ENCODE measurements around the gene GASK1B. TPM values are rescaled to one million over a fixed set of nuclear protein-coding genes. Genes with fewer than 3 reads are reported as not detected.

GASK1B gene
- total RNA-seq, 2 experiments from 2014 or later, result 0.25 to 5.1 TPM

- Histone ChIP-seq H4K20me1 (ENCODE audit: insufficient read depth, low read length) (no peaks in the 10 kb centered on the region), H3K4me1 (ENCODE audit: insufficient read depth, low read length, poor library complexity, severe bottlenecking) (no peaks in the 10 kb centered on the region), H3K4me2 (ENCODE audit: low read length) (no peak overlapping the region), H3K9me2 (ENCODE audit: insufficient read depth, low read length) (no peaks in the 10 kb centered on the region), H3K79me2 (ENCODE audit: insufficient read depth, low read depth, low read length) (no peaks in the 10 kb centered on the region), H3K36me3 (ENCODE audit: insufficient read depth, low read length) (no peaks in the 10 kb centered on the region), H2AFZ (ENCODE audit: low read length) (no peak overlapping the region), H3K4me3 (ENCODE audit: low read depth, low read length, poor library complexity, severe bottlenecking) (no peak overlapping the region), H3K27ac (ENCODE audit: low read depth, low read length, poor library complexity, severe bottlenecking) (no peak overlapping the region), H3K9me3 (ENCODE audit: low read length) (no peaks in the 10 kb centered on the region)
- no peak for DNase-seq (ENCODE audit: low spot score)
- ChIA-PET CTCF (ENCODE audit: unreplicated experiment) (no interaction called here), POLR2A (interaction anchor here (0.9 kb wide), 1 partner anchor 27 kb away, joined by 5 read pairs; no protein-coding TSS in a partner anchor)
- TF ChIP-seq, protein P1, sequence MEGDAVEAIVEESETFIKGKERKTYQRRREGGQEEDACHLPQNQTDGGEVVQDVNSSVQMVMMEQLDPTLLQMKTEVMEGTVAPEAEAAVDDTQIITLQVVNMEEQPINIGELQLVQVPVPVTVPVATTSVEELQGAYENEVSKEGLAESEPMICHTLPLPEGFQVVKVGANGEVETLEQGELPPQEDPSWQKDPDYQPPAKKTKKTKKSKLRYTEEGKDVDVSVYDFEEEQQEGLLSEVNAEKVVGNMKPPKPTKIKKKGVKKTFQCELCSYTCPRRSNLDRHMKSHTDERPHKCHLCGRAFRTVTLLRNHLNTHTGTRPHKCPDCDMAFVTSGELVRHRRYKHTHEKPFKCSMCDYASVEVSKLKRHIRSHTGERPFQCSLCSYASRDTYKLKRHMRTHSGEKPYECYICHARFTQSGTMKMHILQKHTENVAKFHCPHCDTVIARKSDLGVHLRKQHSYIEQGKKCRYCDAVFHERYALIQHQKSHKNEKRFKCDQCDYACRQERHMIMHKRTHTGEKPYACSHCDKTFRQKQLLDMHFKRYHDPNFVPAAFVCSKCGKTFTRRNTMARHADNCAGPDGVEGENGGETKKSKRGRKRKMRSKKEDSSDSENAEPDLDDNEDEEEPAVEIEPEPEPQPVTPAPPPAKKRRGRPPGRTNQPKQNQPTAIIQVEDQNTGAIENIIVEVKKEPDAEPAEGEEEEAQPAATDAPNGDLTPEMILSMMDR (conservative IDR thresholded peaks at IDR 0.05; ENCODE audit: low read length), result no peak
- no peak for TF ChIP-seq EZH2phosphoT487 (IDR thresholded peaks at IDR 0.05; ENCODE audit: borderline replicate concordance, low read depth, low read length)
- intact Hi-C loops (cut with micrococcal nuclease; ENCODE audit: unreplicated experiment), result no loop called here
- BruUV-seq (replicated peaks), result no TSS peak
Observed at GRCh38 chr4:158208963-158209640, 36.3 kb upstream of the GASK1B start.

- TF ChIP-seq, protein P1 (conservative IDR thresholded peaks at IDR 0.05; ENCODE audit: low read length), result no peak
- no peak for TF ChIP-seq EZH2phosphoT487 (IDR thresholded peaks at IDR 0.05; ENCODE audit: borderline replicate concordance, low read depth, low read length)
- H4K20me1 ChIP-seq (ENCODE audit: insufficient read depth, low read length), result no peaks in the 10 kb centered on the region
- no peaks in the 10 kb centered on the region for H3K79me2 ChIP-seq (ENCODE audit: insufficient read depth, low read depth, low read length)
- no peak overlapping the region for H2AFZ ChIP-seq (ENCODE audit: low read length)
- DNase-seq (ENCODE audit: low spot score), result no peak
- POLR2A ChIA-PET, result interaction anchor here (0.6 to 1.4 kb wide), 4 partner anchors 8 to 15 kb away, joined by 3 to 4 read pairs (median 4); no protein-coding TSS in a partner anchor
- no peaks in the 10 kb centered on the region for H3K4me1 ChIP-seq (ENCODE audit: insufficient read depth, low read length, poor library complexity, severe bottlenecking)
- no peak overlapping the region for H3K27ac ChIP-seq (ENCODE audit: low read depth, low read length, poor library complexity, severe bottlenecking)
- H3K36me3 ChIP-seq (ENCODE audit: insufficient read depth, low read length), result no peaks in the 10 kb centered on the region
- intact Hi-C loops (cut with micrococcal nuclease; ENCODE audit: unreplicated experiment), result no loop called here
- no TSS peak for BruUV-seq (replicated peaks)
- no peaks in the 10 kb centered on the region for H3K9me3 ChIP-seq (ENCODE audit: low read length)
- H3K4me3 ChIP-seq (ENCODE audit: low read depth, low read length, poor library complexity, severe bottlenecking), result no peak overlapping the region
- H3K4me2 ChIP-seq (ENCODE audit: low read length), result no peak overlapping the region
- CTCF ChIA-PET (ENCODE audit: unreplicated experiment), result no interaction called here
- no peaks in the 10 kb centered on the region for H3K9me2 ChIP-seq (ENCODE audit: insufficient read depth, low read length)
Observed at GRCh38 chr4:158203929-158204328, 31.1 kb upstream of the GASK1B start.

GRCh38 chr4:158203436-158203835 is 30.6 kb upstream of the GASK1B start:
- Histone ChIP-seq H3K4me3 (ENCODE audit: low read depth, low read length, poor library complexity, severe bottlenecking) (no peak overlapping the region), H3K27ac (ENCODE audit: low read depth, low read length, poor library complexity, severe bottlenecking) (no peak overlapping the region), H3K9me3 (ENCODE audit: low read length) (no peaks in the 10 kb centered on the region), H3K4me1 (ENCODE audit: insufficient read depth, low read length, poor library complexity, severe bottlenecking) (no peaks in the 10 kb centered on the region), H3K79me2 (ENCODE audit: insufficient read depth, low read depth, low read length) (no peaks in the 10 kb centered on the region), H3K9me2 (ENCODE audit: insufficient read depth, low read length) (no peaks in the 10 kb centered on the region), H3K4me2 (ENCODE audit: low read length) (no peak overlapping the region), H4K20me1 (ENCODE audit: insufficient read depth, low read length) (no peaks in the 10 kb centered on the region), H3K36me3 (ENCODE audit: insufficient read depth, low read length) (no peaks in the 10 kb centered on the region), H2AFZ (ENCODE audit: low read length) (no peak overlapping the region)
- no peak for DNase-seq (ENCODE audit: low spot score)
- BruUV-seq (replicated peaks), result no TSS peak
- CTCF ChIA-PET (ENCODE audit: unreplicated experiment), result no interaction called here
- POLR2A ChIA-PET, result no interaction called here
- intact Hi-C loops (cut with micrococcal nuclease; ENCODE audit: unreplicated experiment), result no loop called here
- TF ChIP-seq, protein P1 (conservative IDR thresholded peaks at IDR 0.05; ENCODE audit: low read length), result no peak
- TF ChIP-seq EZH2phosphoT487 (IDR thresholded peaks at IDR 0.05; ENCODE audit: borderline replicate concordance, low read depth, low read length), result no peak
